Measurements from ENCODE around the gene SEC16A.

SEC16A gene

GRCh38 chr9:136486823-136487620 is 4.2 kb upstream of the SEC16A start:
- no peak for DNase-seq

DNA sequence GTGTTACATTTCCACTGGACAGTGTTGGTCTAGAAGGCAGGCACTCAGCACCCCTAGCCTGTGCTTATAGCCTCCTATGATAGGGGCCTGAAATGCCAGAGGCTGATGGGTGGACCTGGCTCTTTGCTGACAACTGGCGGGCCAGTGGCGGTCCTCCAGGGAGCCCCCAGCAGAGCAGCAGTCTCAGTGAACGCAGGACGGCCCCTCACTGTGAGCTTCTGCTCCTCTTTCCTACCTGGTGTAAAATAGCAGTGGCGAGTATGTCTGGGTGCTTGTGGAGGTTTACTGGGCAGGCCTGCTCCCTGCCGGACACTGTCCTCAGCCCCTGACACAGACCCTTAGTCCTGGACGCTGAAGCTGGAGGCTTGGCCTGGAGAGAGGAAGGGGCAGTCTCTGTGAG is 3.3 kb upstream of the SEC16A start:
- DNase-seq, result no peak

GRCh38 chr9:136485049-136486045 is 2.5 kb upstream of the SEC16A start:
- DNase-seq, result peak; percentile 65

DNA sequence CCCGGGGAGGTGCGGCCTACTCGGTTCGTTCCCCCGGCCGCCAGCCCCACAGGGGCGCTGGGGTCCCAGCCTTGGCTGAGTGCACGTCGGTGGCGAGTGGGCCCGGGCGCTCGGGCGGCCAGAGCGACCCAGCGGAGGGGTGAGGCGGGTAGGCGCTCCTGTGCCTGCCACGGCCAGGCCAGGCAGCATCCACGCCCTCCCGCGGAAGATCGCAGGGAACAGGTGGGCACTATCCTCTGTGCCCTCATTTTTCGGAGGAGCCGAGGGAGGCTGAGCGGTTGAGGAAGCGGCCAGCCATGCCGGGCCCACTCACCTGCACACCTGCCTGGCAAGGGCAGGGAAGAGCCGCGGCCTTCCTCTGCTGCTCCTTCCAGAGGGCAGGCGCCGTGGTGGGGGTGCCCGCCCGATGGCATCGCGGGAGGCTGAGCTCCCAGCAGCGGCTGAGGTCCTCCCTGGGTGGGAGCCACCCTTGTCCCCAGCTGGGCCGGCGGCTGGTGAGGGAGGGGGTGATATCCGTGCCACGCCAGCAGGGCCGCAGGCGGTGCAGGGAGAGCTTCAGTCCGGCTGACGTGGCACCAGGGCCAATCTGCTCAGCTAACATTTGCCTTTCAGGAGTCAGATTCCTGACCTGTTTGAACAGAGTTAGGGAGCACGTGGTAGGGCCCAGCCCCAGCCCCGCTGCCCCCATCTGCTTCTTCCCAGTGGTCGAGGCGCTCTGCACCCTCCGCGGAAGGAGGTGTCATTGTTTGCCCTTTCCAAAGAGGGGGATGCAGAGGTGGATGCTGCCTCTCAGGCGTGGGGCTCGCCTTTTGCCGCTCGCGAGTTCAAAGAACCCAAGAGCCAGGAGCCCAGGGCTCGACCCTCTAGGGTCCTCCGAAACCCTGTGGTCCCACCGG is 1.6 kb upstream of the SEC16A start:
- no peak for DNase-seq

DNA sequence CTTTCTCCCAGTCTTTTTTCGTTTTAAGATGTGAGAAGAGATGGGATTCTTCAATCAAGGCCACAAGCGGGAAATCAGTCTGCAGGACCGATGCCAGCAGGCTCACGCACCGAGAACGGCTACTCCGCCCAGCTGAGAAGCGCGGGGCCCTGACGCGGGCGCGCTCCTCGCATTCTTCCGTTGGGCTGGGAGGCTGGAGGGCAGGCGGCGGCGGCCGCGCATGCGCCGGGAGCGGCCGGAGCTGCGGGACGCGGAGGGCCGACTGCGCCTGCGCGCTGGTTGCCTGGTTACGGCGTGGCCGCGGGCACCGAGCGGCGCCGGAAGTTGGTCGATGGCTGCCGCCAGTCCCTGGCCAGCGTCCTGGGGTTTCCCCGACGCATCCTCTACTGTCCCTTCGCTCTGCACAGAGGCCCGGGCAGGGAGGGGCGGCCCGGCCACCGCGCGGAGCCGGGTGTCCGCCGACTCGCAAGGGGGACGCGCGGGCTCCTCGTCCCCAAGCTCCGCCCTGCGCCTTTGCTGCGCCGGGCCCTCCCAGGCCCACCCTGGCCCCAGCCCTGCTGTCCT is 831 bp upstream of the SEC16A start:
- peak; percentile 91 for DNase-seq

DNA sequence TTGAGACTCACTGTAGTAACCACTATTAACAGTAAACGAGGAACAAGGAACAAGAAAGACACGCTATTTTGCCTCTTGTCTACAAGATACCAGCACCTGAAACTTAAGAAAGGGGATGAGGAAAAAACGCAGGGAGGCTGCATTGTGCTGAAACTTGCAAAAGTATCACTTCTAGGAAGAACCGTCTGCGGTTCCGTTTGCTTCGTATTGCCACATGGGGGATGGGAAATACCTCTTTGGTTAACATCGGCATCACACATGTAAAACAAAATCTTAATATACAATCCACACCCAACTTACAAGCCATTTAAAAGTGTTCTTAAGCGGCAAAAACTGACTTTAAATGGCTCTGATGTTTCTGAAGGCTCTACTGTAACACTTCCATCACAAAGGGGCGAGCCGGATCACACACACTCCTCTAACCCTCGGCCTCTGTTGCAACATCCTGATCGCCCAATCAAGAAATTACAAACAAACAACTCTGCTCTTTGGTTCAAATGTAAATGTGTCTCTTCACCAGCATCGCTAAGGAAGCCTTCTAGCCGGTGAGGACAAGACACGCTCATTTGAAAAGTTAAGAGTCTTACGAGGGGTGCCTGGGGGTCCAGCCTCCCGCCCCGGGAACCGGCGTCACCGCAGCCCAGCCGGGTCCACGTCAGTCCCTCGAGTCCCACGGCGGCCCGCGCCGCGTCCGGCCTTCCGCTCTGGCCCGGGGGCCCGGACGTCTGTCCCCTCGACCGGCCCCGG is 621 bp downstream of the SEC16A start:
- no peak for DNase-seq

GRCh38 chr9:136481558-136481957 is 1.3 kb downstream of the SEC16A start:
- no peak for DNase-seq

- no peak for DNase-seq
These were observed 6.3 kb downstream of the SEC16A start for GRCh38 chr9:136476369-136477150.

- no peak for DNase-seq
These were observed 7.6 kb downstream of the SEC16A start for GRCh38 chr9:136474974-136475865.

DNA sequence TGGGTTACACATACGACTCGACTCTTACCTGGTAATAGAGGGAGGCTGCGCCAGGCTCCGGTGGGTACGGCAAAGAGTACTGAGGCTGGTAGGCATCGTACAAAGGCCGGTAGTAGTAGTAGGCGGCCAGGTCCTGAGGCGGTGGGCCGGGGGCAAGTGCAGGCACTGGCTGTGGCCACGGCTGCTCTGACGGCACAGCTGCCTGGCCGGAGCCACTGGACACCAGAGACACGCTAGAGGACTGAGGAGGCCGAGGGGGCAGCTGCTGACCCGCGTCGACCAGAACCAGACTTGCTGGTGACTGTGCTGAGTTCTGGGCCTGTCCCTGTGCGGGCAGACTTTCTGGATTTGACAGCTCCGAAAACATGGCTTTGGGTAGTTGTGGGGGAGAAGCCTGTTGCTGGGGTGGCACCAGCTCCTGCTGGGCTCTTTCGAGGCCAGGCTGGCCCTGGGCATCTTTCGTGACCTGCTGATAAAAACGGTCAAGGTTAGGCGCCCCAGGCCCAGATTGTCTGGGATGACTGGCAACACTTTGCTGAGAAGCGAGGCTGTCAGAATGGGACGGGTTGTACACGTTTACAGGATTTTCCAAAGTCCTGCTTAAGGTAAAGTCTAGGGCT is 8.7 kb downstream of the SEC16A start:
- DNase-seq, result no peak

DNA sequence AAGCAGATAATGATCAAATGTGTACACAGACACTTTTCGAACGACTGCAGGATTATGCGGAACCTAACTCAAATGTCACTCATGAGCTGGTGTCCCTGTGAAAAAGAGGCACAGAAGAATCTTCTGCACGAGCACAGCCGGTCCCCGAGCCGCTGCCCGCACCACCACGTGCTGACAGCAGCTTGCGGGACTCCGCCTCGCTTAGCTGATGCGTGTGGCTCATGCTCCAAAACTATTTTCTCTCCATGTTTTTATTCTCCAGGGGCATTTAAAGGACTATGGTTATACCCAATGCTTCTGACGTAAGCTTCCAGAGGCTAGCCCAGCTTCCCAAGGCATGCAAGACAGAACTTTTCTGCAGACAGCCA is 9.5 kb downstream of the SEC16A start:
- no peak for DNase-seq

DNA sequence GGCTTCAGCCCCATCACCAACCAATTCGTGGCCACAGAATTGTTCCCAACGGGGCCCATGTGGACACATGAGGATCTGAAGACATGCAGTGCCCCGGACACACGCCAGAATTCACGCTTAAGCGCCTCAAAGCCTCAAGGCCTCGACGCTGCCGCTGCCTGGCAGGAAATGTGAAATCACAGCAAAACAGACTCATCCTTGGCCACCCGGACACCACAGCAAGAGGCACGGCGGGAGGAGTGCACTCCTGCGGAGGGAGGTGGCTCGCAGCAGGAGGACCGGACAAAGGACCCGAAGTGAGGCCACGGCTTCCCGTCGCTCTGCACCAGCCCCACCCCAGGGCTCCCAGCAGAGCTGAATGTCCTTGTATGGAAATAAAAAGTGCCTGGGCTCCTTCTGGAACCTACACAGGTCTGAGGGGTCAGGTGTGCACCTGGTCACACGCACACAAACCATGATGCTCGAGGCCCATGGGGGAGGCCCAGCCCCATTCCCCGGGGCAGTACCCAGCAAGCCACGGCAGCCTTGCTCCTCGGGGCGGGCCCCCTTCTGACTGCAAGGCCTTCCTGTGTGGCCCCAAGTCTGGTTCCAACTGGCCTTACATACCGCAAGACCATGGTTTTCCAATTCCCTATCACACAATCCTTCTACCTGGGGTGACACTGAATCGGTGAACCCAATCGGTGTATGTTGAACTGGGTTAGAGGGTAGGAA is 10.0 kb downstream of the SEC16A start:
- DNase-seq, result no peak

DNA sequence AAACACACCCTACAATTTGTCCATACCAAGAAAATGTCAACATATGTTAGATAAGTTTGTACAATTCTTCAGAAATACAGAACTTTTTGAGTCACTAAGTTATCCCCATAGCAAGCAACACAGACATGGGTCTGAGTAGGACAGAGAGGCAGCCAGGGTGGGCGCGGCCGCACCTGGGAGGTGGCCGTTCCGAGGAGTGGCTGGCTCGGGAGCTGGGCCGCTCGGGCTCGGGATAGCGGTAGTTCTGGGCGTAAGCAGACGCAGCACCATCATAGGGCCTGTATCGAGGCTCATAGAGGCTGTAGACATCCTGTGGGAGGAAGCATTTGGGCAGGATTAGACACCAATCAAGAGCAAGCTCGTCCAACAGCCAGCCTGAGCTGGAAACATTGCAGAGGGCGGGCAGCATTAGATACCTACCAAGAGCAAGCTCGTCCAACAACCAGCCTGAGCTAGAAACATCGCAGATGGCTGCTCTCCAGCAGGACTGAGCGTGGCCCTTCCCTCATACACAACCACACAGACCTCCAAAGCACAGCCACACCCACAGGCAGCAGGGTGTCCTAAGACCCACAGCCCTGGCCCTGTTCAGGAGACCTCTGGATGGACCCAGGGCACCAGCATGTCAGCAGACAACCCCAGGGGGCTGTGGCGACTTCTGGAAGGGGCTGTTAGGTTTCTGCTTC is 10.9 kb downstream of the SEC16A start:
- DNase-seq, result no peak

- no peak for DNase-seq
These were observed 11.9 kb downstream of the SEC16A start for GRCh38 chr9:136470792-136471469.

DNA sequence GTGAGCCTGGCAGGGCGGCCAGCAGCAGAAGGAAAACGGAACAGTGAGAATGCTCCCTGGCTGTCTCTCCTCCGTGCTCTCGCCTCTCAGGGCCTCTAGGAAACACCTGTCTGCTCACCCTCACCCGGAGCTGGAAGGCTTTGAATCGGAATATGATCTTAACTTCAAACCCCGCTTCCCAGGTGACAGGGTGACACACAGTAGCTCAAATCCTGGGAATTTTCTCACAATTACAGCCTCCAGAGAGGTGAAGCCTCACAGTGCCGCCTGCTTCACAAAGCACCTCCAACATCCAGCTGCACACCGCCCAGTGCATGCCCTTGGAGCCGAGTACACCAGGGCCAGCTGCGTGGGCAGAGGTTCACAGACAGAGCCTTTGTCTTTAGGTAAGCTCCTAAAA is 12.5 kb downstream of the SEC16A start:
- DNase-seq, result no peak

GRCh38 chr9:136467766-136468165 is 15.1 kb downstream of the SEC16A start:
- DNase-seq, result no peak

GRCh38 chr9:136466155-136466541 is 16.7 kb downstream of the SEC16A start:
- DNase-seq, result no peak
